NCI-H2171 treated with DMSO at 0.1 percent for 48 hours (cell line): ENCODE results near the gene TCF7L2.
A peak's percentile ranks its signal among the peaks of the same experiment; 100 is the strongest.

Experiments
- DNase-seq: peaks from one replicate; lab custom pipeline; 2025; lab: John Stamatoyannopoulos, UW

Gene TCF7L2

GRCh38 chr10:113148071-113148825, 198.2 kb downstream of the TCF7L2 start:
- DNase-seq = no peak

- DNase-seq = no peak
Observed at GRCh38 chr10:113148901-113149300, 198.9 kb downstream of the TCF7L2 start.

GRCh38 chr10:113149626-113150025, 199.6 kb downstream of the TCF7L2 start:
- DNase-seq = peak; percentile 33

GRCh38 chr10:113151190-113151666, 201.2 kb downstream of the TCF7L2 start:
- DNase-seq = no peak

- no peak for DNase-seq
Observed at GRCh38 chr10:113153493-113154102, 203.6 kb downstream of the TCF7L2 start.

- no peak for DNase-seq
Observed at GRCh38 chr10:113157441-113157840, 207.4 kb downstream of the TCF7L2 start.

GRCh38 chr10:113158183-113158582, 208.1 kb downstream of the TCF7L2 start:
- no peak for DNase-seq

GRCh38 chr10:113159563-113159962, 209.5 kb downstream of the TCF7L2 start:
- DNase-seq = no peak

- no peak for DNase-seq
Observed at GRCh38 chr10:113160641-113161040, 210.6 kb downstream of the TCF7L2 start.

GRCh38 chr10:113161066-113161465, 211.0 kb downstream of the TCF7L2 start:
- DNase-seq = no peak

- no peak for DNase-seq
Observed at GRCh38 chr10:113162960-113163359, 212.9 kb downstream of the TCF7L2 start.

- DNase-seq = no peak
Observed at GRCh38 chr10:113165673-113166072, 215.6 kb downstream of the TCF7L2 start.

- DNase-seq = no peak
Observed at GRCh38 chr10:113167702-113168101, 217.7 kb downstream of the TCF7L2 start.

- no peak for DNase-seq
Observed at GRCh38 chr10:113168584-113168983, 218.5 kb downstream of the TCF7L2 start.

GRCh38 chr10:113169111-113169510, 219.1 kb downstream of the TCF7L2 start:
- no peak for DNase-seq

- DNase-seq = no peak
Observed at GRCh38 chr10:113169853-113170460, 219.9 kb downstream of the TCF7L2 start.

GRCh38 chr10:113171662-113172061, 221.6 kb downstream of the TCF7L2 start:
- DNase-seq = no peak

GRCh38 chr10:113175176-113175575, 225.1 kb downstream of the TCF7L2 start:
- no peak for DNase-seq

- no peak for DNase-seq
Observed at GRCh38 chr10:113175756-113176651, 226.0 kb downstream of the TCF7L2 start.

- no peak for DNase-seq
Observed at GRCh38 chr10:113176652-113177155, 226.7 kb downstream of the TCF7L2 start.

GRCh38 chr10:113177156-113177935, 227.3 kb downstream of the TCF7L2 start:
- peak; percentile 3 for DNase-seq
